GM19455 (cell line): ENCODE data around the gene ALDH1L1.

ENCODE experiments used
- ATAC-seq: cut with Tn5 transposase; IDR thresholded peaks from one replicate; pipeline ENCODE4 v1.9.1; 2021; ENCODE audit not compliant: unreplicated experiment

The ALDH1L1 gene

DNA sequence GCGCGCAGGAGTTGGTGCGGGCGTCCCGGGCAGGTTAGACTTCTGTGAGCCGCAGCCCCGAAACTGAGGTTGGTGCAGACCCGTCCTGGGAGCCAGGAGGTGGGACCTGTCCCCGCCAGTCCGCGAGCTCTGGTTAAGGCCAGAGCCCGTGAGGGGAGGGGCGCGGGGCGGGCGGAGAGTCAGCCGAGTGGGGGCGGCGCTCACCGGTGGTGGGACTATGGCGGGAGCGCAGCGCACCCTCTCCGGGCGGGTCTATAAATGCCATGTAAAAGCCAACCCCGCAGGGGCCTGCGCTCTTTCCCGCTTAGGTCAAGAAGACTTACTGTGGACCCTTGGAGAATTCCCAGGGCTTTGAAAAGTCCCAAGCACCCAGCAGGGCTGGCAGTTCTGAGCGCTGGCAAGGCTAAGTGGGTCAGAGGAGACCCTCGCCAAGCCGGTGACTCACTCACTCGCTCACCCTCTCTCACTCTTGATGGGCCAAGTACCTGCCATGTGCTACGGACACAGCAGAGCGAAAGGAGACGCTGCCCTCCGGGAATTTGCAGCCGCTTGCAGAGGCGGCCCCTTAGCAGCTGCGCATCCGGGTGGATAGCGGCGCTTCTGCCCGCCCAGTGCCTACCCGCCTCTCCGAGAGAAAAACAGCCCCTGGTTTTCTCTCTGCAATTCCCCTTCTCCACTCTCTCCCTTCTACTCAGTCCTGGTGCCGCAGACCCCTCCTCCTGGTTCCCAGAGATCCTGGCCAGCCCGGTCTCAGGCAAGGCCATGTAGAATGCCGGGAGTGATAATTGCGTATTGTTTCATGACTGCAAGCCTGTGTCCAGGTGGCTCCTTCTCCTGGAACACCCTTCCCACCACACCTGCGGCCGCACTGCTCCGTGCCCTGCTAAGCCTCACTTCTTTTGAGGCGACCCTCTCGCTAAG lies at the start of gene ALDH1L1:
Gene ALDH1L1, minus strand, starts transcription at position 110 of the 921 bp plus-strand sequence. CDS start 19,607 bp downstream, outside the sequence.
- ATAC-seq = no peak

DNA sequence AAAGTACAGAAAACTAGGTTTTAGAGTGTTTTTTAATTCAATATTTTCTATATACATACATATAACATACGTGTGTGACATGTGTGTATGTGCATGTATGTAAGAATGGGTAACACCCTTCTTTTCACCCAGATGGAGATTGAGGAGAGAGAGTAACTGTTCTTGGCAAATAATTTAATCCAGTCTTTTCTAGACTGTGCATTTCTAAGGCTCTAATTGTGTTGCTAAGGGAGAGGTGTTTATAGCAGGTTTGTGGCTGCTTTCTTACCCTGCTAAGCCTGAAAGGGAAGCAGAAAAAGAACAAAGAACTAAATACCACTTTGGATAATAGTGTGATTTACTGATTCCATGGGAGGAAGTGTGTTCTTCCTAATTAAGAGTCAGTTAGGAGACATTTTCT lies 46.0 kb upstream of the ALDH1L1 start:
- ATAC-seq = no peak

DNA sequence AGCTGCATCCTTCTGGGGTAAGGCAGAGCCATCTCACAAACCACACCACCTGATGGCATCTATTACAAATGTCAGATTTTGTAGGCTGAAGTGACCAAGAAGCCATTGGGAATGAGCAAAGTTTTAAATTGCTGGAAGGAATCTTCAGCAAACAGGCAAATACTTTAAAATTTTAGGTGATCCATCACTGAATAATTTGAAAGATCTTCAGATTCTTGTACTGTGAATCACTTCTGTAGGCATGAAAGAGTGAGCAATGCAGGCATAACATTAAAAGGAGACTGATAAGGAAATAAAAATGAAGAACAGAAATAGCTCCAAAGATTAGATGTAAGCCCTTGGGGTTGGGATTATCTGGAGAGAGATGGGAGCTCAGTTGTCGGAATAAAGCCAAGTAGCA lies 36.0 kb upstream of the ALDH1L1 start:
- no peak for ATAC-seq

DNA sequence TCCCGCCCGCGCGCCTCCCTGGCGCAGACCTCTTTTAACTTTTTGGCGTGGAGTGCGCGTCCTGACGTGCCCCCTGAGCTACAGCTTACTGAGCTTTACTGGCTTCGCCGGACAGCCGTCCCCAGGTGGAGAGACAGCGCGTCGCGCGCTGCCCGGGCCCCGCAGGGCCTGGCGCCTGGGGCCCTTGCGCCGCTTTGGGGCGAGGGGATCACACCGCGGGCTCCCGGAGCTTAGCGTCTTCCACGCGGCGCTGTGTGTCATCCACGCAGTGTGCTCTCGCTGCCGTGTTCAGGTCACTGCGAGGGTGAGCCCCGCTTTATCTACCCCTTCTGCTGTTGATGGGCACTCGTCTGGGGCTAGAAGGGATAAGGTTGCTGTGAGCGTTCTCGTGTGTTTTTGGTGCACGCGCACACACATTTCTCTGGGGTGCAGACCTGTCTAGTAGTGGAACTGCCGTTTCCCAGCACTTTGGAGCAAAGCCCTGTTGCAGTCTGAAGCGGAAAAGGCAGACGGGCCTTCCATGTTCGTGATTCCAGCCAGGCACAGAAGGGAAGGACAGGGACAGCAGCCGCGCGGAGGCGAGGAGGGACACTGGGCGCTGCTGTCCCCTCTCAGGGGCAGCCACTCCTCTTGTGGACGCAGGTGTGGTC lies 33.1 kb upstream of the ALDH1L1 start:
- ATAC-seq = no peak

DNA sequence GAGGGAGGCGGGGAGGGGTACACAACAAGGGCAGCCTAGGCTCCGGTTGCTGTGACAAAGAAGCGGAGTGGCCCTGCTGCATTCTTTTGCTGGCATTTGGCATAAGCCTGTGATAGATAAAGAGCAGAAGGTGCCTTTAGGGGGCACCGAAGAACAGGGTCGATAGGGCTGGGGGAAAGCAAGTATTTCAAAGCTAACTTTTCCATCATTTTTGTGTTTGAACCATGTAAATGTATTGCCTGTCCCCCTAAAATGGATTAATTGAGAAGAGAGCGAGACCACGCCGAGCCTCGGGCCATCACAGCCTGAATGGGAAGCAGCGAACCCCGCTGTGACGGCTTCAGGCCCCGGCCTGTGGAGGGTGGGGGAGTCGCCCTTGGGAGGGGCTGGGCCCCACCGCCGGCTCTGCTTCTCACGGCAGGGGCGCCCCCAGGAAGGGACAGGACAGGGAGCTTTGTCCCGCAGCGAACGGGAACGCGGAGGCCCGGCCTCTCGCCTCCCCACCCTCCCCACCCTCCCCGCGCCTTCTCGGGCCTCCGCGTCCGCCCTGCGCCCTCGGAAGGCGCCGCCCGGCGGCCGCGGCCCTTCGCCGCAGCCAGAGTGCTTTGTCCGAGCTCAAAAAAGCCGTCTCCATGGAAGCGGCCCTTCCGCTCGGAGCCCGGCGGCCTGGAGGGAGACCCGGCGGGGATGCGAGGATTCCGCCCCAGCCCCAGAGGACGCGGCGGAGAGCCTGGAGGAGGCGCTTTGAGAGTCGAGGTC lies 32.4 kb upstream of the ALDH1L1 start:
- ATAC-seq = no peak

DNA sequence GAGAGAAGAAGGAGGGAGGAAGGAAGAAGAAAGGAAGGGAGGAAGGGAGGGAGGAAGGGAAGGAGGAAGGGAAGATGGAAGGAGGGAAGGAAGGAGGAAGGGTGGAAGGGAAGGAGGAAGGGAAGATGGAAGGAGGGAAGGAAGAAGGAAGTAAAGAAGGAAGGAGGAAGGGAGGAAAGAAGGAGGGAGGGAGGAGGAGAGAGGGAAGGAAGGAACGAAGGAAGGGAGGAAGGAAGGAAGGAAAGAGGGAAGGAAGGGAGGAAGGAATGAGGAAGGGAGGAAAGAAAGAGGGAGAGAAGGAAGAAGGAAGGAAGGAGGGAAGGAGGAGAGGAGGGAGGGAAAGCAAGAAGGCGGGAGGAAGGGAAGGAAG lies 31.8 kb upstream of the ALDH1L1 start:
- ATAC-seq = no peak

DNA sequence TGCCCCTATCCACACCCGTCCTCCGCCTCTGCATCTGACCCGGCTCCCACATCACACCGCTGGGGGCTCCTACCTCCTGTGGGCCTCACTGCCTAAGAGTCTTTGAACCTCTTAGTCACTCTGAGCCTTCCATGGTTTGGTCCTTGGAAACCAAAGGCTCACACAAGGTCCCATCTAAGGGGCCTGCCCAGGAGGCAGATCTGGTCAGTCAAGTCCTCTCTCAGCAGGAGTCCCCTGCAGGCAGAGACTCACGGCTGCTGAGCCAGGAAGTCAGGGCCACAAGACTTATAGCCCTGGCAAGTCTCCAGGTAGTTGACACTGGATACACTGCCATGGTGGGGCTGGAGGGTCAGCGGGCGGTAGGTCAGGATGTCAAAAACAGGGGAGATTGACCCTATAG lies 31.2 kb upstream of the ALDH1L1 start:
- no peak for ATAC-seq

DNA sequence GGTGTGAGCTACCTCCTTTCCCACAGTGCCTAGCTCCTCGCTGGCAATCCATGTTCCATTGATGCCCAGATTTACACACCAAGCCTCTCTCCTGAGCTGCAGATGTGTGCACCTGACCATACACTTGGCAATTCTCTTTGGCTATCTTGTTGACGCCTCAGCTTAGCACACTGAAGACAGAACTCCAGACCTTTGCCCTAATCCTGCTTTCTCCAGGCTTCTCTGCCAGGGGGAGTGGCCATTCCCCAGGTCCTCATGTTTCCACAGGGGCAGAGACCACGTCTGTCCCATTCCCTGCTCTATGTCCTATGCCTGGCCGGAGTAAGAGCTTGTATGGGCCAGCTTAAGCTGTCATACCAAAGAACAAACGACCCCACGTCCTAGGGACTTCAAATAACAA lies 30.2 kb upstream of the ALDH1L1 start:
- no peak for ATAC-seq

DNA sequence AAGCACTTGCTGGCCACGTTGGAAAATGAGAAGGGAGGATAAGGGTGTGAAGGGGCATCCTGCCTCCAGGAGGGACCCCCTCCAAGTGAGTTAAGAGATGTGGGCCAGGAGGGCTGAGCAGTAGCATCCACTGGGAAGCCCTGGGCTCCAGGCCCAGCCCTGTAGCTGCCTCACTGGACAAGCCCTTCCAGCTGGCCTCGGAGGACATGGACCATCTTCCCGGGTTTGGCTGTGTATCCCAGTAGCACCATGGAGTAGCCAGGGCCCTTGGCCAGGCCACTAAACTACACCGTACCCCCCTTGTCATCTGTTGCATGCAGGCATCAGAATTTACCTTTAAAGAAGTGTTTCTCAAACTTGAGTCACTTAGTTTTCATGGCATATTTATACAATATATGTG lies 29.4 kb upstream of the ALDH1L1 start:
- no peak for ATAC-seq

DNA sequence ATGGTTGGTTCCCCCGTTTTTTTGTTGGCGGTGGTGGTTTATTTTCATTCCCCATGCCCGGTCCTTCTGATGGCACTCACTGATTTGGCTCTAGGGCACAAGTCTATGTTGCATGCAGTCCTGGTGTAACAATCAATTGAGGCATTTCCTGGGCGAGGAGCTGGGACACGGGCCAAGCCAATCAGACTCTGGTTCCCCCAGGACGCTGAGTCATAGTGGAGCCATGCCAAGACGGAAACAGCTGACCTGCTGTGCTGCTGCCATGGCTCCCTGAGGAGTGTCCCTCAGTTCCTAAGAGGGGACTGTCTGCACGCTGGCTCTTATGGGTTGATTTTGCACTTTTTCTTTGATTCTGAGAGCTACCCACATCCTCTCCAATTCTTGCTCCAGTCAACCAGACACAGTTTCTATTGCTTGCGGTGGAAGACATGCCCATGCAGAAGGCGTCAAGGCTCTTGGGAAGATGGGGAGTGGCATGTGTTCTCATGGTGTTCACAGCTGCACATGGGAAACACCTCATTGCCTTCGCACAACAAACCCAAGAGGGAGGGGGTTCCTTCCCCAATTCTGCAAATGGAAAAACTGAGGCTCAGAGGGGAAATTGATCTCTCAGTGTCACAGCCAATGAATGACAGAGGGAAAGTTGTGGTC lies 28.3 kb upstream of the ALDH1L1 start:
- no peak for ATAC-seq

DNA sequence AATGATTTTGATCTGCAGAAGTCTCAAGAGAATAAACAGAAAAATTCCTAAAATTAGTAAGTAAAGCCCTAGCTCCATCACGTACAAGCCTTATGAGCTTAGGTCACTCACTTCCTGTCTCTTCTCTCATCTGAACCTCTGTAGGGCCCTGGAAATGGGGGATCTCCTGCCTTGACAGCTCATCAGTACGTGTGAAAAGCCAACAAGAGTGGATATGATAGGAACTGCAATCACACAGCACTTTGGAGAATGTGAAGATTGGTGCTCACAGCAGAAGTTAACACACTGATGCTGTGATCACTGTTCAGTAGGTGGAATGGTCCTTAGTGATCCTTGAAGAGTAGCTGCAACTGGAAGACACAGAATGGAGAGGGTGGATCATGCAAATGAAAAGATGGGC lies 27.8 kb upstream of the ALDH1L1 start:
- ATAC-seq = no peak

DNA sequence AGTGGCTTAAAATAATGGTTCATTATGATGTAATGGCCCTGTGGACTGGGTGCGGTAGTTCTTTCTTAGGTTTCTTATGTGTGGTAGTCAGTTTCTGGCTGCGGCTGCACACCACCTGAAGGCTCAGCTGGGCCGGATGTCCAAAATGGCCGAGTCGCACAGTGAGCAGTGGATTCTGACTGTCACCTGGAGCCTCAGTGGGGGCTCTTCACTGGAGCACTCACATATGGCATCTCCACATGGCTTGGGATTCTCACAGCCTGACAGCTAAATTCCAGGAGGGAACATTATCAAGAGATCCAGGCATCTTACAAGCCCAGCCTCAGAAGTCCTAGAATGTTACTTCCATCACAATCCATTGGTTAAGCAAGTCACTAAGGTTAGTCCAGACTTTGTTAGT lies 26.8 kb upstream of the ALDH1L1 start:
- ATAC-seq = no peak

DNA sequence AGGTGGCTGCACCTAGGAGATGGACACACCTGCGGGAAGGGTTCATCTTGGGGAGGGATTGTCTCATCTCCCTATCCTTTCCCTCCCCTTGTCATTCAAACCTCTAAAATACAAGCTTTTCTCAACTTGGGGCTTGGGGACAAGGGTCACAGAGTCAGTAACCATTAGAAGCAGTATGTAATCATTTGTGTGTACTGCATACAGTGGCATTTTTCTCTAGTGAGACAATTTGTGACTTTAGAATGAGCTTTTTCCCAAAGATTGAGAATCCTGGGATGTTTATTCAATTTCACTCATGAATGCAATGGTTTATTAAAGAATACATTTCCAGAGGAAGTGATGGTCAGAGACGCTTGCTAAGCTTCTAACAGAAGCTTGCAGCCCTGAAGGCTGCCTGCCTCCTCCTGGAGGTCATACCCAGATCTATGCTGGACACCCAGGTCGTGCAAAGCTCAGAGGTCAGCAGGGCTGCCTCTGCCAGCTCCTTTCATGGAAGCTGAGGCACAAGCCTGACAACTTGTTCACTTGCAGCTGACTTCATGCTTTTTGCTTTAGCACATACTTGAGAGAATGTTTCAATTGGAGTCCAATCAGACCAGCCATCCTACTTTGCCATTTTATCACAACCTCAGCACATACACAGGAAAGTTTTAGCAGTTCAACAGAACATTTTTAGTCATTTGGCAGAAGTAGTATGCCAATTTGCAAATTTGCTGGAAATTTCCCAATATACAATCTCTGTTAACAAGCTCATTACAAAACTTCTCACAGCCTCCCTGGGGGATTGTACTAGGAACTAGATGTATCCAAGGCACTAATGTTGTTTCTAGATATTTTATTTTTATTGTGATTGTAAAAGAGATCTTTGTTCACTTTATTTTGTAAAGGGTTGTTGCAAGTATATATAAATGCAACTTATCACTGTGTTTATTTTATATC lies 25.6 kb upstream of the ALDH1L1 start:
- ATAC-seq = no peak

DNA sequence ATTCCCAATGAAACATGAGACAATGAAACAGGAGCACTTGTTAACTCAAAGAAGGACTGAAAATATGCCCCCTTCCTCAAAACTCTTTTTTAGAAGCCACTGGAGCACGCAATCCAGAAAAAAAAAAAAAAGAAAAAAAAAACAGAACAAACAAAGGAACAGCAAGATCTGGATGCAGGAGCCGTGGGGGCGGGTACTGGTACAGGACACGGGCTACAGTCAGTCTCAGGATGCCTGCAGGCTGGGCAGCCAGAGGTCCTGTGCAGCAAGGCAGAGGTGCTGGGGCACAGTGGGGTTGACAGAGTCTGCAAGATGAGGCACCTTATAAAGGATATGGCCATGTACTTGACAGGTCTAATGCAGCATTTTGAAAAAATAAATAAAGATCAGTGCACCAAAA lies 22.3 kb upstream of the ALDH1L1 start:
- no peak for ATAC-seq

DNA sequence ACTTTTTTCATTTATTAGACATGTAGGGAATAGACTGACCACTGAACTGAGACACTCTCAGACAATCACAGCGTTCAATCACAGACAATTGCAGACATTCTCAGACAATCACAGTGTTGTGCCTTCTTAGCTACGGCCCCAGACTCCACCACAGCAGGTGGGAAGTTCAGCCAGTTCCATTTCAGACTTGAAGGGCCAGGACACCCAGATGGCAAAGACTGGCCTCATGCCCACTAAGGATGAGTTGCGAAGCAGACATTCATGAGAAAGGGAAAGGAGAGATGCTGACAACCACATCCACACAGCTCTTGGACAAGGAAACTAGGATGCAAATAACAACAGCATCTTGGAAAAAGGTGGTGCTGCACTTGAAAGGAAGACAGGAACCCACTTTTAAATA lies 21.9 kb upstream of the ALDH1L1 start:
- ATAC-seq = no peak

DNA sequence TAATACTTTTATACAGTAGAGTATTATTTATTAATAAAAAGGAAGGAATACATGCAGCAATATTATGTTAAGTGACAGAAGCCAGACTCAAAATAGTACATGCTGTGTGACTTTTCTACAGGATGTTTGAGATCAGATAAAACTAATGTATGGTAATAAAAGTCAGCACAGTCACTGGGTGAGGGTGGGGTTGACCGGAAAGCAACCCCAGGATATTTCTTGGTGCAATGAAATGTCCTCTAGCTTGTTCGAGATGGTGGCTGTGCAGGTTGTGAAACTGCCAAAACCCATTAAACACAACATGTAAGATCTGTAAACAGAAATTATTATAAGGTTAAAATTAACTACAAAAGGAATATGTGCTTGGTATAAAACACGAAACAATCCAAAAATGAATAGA lies 20.8 kb upstream of the ALDH1L1 start:
- no peak for ATAC-seq

DNA sequence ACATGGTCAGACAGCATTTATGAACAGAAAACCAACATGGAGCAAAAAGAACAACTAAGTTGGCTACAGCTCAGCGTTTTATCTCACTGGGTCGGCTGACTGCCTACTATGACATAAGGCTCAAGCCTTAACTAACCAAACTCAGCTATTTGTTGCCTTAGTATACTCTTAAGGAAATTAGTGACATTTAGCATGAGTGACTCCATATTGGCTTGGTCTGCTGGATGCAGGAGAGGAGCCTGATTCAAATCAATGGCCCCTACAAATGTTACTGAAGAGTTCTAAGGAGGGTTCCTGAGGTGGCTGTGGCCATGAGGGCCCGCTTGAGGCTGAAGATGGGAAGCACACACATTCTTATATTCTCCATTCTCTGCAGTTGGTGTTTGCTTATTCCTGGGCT lies 20.1 kb upstream of the ALDH1L1 start:
- no peak for ATAC-seq

DNA sequence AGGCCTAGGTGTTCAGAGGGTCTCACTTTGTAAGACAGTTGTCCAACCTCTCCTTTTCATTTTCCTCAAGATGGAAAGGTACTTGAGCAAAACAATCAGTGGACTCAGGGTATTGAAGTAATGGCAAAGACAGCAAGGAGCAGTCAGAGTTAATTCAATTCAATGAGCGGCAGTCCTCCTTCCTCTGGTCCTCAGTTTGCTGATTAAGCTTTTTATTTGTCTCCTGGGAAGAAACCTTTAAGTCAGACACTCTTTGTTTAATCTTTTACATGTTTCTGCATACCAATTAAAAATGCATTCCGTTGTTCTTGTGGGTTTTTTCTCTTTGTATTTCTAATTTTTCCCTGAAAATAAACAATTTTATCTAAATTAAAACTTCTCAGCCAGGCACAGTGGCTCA lies 18.9 kb upstream of the ALDH1L1 start:
- no peak for ATAC-seq

DNA sequence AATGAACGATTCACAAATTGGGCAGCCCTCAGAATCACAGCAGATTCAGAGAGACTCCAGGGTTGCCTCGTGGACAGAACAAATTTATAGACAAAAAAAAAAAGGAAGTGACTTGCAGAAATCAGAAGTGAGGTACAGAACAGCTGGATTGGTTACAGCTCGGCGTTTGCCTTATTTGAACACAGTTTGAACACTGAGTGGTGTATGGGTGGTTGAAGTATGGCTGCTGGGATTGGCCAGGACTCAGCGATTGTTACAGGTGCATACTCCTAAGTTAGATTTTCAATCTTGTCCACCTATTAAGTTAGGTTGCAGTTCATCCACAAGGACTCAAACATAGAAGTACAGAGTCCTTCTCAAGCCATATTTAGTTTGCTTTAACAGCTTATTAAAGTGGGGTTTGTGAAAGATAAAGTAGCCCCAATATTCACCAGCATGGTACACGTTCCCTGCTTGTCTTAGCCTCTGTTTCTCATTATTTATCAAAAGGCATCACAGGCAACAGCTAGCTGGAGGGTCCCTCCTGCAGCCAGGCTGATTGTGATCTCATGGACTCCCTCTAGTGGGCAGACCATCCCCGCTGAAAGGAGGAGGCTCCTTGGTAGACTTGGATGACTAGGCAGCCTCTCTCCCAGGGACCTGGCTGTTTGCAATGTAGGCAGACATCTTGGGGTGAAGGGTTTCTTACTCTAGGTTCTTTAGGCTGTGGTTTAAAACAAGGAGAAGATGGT lies 17.6 kb upstream of the ALDH1L1 start:
- no peak for ATAC-seq

DNA sequence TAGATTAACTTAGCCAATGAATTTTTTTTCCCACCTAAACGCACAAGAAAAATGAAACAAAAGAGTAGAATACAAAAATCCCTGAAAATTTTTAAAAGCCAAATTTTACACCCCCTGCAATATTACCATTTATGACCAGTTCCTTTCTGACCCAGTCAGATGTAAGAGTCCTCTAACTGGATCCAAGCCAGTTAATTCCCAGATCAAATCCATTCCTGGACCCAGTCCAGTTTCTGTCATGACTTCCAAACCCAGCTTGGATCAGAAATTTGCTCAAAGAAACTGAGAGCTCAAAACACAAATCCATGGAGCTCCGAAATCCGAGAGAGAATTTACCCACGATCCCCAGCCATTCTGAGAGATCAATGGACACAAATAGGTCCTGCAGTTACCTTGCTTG lies 17.0 kb upstream of the ALDH1L1 start:
- no peak for ATAC-seq
